A673 (cell line): ENCODE measurements around the gene CHRM2. TPM values are rescaled to one million over a fixed set of nuclear protein-coding genes. Genes with fewer than 3 reads are reported as not detected.

Experiments used
- BruUV-seq: library from RNA; stranded (reverse); fragments of 400-500 nt; replicated peaks from 2 replicates; lab custom pipeline; 2021; lab: Mats Ljungman, UMichigan
- CTCF ChIA-PET: fragments of 300-600 bp; sonication (Branson Sonifier 250); formaldehyde crosslinking; loops from one replicate; lab custom pipeline; 2022; ENCODE audit warnings: antibody characterized with exemption; lab: Charles Lee
- POLR2A ChIA-PET: fragments of 300-600 bp; sonication (Branson Sonifier 250); formaldehyde crosslinking; loops from one replicate; lab custom pipeline; 2022; ENCODE audit warnings: antibody characterized with exemption; ENCODE audit not compliant: low non-redundant PET; lab: Charles Lee
- DNase-seq: peaks from one replicate; pipeline ENCODE4 v3.0.0-alpha.2; 2015; ENCODE audit warnings: low spot score
- H3K27ac ChIP-seq: fragments of 200-600 bp; sonication (generic); 2 replicates; pipeline ENCODE4 v1.5.1; 2016; ENCODE audit warnings: mixed run types, low read depth, mild to moderate bottlenecking, mixed read lengths, antibody characterized with exemption, low read length; ENCODE audit not compliant: poor library complexity, severe bottlenecking
- H3K27me3 ChIP-seq: fragments of 200-600 bp; sonication (generic); replicated peaks from 2 replicates; pipeline ENCODE4 v1.6.1; 2017; ENCODE audit warnings: mixed run types, low read depth, mild to moderate bottlenecking, mixed read lengths, antibody characterized with exemption, low read length; ENCODE audit not compliant: insufficient read depth, poor library complexity
- H3K36me3 ChIP-seq: fragments of 200-600 bp; sonication (generic); 2 replicates; pipeline ENCODE4 v1.6.1; 2016; ENCODE audit warnings: mixed run types, mild to moderate bottlenecking, mixed read lengths, antibody characterized with exemption, low read length; ENCODE audit not compliant: insufficient read depth, poor library complexity, severe bottlenecking
- H3K4me1 ChIP-seq: fragments of 200-600 bp; sonication (generic); 2 replicates; pipeline ENCODE4 v1.6.1; 2017; ENCODE audit warnings: mixed run types, mild to moderate bottlenecking, mixed read lengths, antibody characterized with exemption, low read length; ENCODE audit not compliant: insufficient read depth, poor library complexity, severe bottlenecking
- H3K4me3 ChIP-seq: fragments of 200-600 bp; sonication (generic); 2 replicates; pipeline ENCODE4 v1.5.1; 2016; ENCODE audit warnings: low read depth, mixed run types, mild to moderate bottlenecking, mixed read lengths, low read length; ENCODE audit not compliant: poor library complexity, severe bottlenecking
- H3K9me3 ChIP-seq: fragments of 200-600 bp; sonication (generic); 2 replicates; pipeline ENCODE4 v1.6.1; 2016; ENCODE audit warnings: mixed run types, low read depth, mild to moderate bottlenecking, mixed read lengths, antibody characterized with exemption, low read length; ENCODE audit not compliant: poor library complexity, severe bottlenecking
- CTCF ChIP-seq: fragments of 300-800, 200-600 bp; sonication (generic); conservative IDR thresholded peaks from 2 replicates; pipeline ENCODE4 v1.5.1; 2017; ENCODE audit warnings: low read depth, mild to moderate bottlenecking, antibody characterized with exemption, low read length, moderate library complexity, mixed read lengths
- EZH2 ChIP-seq: fragments of 200-600 bp; sonication (generic); IDR thresholded peaks from 2 replicates; pipeline ENCODE4 v1.6.1; 2017; ENCODE audit warnings: borderline replicate concordance, low read depth, mild to moderate bottlenecking, mixed read lengths, antibody characterized with exemption, low read length; ENCODE audit not compliant: poor library complexity, severe bottlenecking
- intact Hi-C: fragments of 100-400 bp; cut with micrococcal nuclease; formaldehyde crosslinking; loops from one replicate; pipeline ENCODE4 v1.10.0; 2022; ENCODE audit not compliant: unreplicated experiment
- total RNA-seq: library from RNA; stranded (reverse); gene quantifications from 2 replicates; pipeline ENCODE4 v1.2.3, GENCODE V29; 2021

Gene CHRM2
- total RNA-seq, 1 experiment from 2014 or later = 4.6 TPM

GRCh38 chr7:137005873-137006272, 137.4 kb downstream of the CHRM2 start:
- no TSS peak for BruUV-seq
- DNase-seq = no peak
- ChIA-PET POLR2A (no interaction called here), CTCF (no interaction called here)
- Histone ChIP-seq H3K27ac (no peak overlapping the region), H3K9me3 (no peaks in the 10 kb centered on the region), H3K4me3 (no peak overlapping the region), H3K4me1 (peaks cover 1% of the 10 kb centered on the region), H3K36me3 (no peaks in the 10 kb centered on the region), H3K27me3 (no peaks in the 10 kb centered on the region)
- intact Hi-C loops = no loop called here
- TF ChIP-seq CTCF (no peak), EZH2 (no peak)

- Histone ChIP-seq H3K27me3 (no peaks in the 10 kb centered on the region), H3K4me1 (no peaks in the 10 kb centered on the region), H3K36me3 (no peaks in the 10 kb centered on the region), H3K27ac (no peak overlapping the region), H3K4me3 (no peak overlapping the region), H3K9me3 (no peaks in the 10 kb centered on the region)
- no peak for DNase-seq
- BruUV-seq = no TSS peak
- CTCF ChIA-PET = no interaction called here
- POLR2A ChIA-PET = no interaction called here
- intact Hi-C loops = no loop called here
- TF ChIP-seq CTCF (no peak), EZH2 (no peak)
These were observed 137.8 kb downstream of the CHRM2 start for GRCh38 chr7:137006293-137006692.

GRCh38 chr7:137007001-137007694, 138.7 kb downstream of the CHRM2 start:
- no peak overlapping the region for H3K4me3 ChIP-seq
- H3K27me3 ChIP-seq = no peaks in the 10 kb centered on the region
- H3K9me3 ChIP-seq = no peaks in the 10 kb centered on the region
- BruUV-seq = no TSS peak
- no peaks in the 10 kb centered on the region for H3K4me1 ChIP-seq
- no peak for DNase-seq
- H3K36me3 ChIP-seq = no peaks in the 10 kb centered on the region
- ChIA-PET CTCF (no interaction called here), POLR2A (no interaction called here)
- H3K27ac ChIP-seq = no peak overlapping the region
- TF ChIP-seq EZH2 = no peak
- TF ChIP-seq CTCF = no peak
- intact Hi-C loops = no loop called here
